ENCODE data around the gene G6PC1.

GRCh38 chr17:42928714-42929496 is 28.3 kb downstream of the G6PC1 start:
- TF ChIP-seq TARDBP (IDR thresholded peaks at IDR 0.05), result no peak
- no peak for TF ChIP-seq SP1 (IDR thresholded peaks at IDR 0.05)
- no peak for TF ChIP-seq NFRKB (IDR thresholded peaks at IDR 0.05)
- no peak for TF ChIP-seq HDGF (IDR thresholded peaks at IDR 0.05; ENCODE audit: borderline replicate concordance)

Measured in HEK293T (cell line).